WTC11 (cell line): ENCODE results near the gene PCSK5. TPM values are rescaled to one million over a fixed set of nuclear protein-coding genes. Genes with fewer than 3 reads are reported as not detected.

Source experiments
- ATAC-seq: fragments of 200-7000 bp; cut with Tn5 transposase; 2 replicates; pipeline ENCODE4 v1.10.0; 2021; ENCODE audit warnings: mild to moderate bottlenecking, moderate library complexity
- CTCF ChIA-PET: fragments of 300-600 bp; sonication (Branson Sonifier 250); formaldehyde crosslinking; loops from one replicate; lab custom pipeline; 2021; ENCODE audit warnings: antibody characterized with exemption; lab: Charles Lee
- POLR2A ChIA-PET: fragments of 350-600 bp; sonication (Branson Sonifier 250); formaldehyde crosslinking; loops from one replicate; lab custom pipeline; 2021; ENCODE audit warnings: antibody characterized with exemption; lab: Charles Lee
- DNase-seq: peaks from one replicate; pipeline ENCODE4 v3.0.0; 2021; ENCODE audit warnings: low spot score
- H3K27ac Mint-ChIP-seq: 2 replicates; pipeline ENCODE4 v1.8.0; 2021; ENCODE audit warnings: mixed read lengths
- H3K27me3 Mint-ChIP-seq: 2 replicates; pipeline ENCODE4 v1.8.0; 2021; ENCODE audit warnings: low read depth, mild to moderate bottlenecking, moderate library complexity, mixed read lengths
- H3K36me3 Mint-ChIP-seq: 2 replicates; pipeline ENCODE4 v1.8.0; 2021; ENCODE audit warnings: mixed read lengths
- H3K4me1 Mint-ChIP-seq: 2 replicates; pipeline ENCODE4 v1.8.0; 2022; ENCODE audit warnings: mixed read lengths
- H3K4me3 Mint-ChIP-seq: 2 replicates; pipeline ENCODE4 v1.8.0; 2021; ENCODE audit warnings: mild to moderate bottlenecking, moderate library complexity, mixed read lengths
- H3K9me3 Mint-ChIP-seq: 2 replicates; pipeline ENCODE4 v1.8.0; 2021; ENCODE audit warnings: mixed read lengths
- AR ChIP-seq: fragments of 250-450 bp; sonication (Bioruptor Pico); IDR thresholded peaks from 2 replicates; pipeline ENCODE4 v1.9.0; 2021; ENCODE audit warnings: mild to moderate bottlenecking
- E2F4 ChIP-seq: sonication (generic); formaldehyde crosslinking; IDR thresholded peaks from 2 replicates; pipeline ENCODE4 v1.8.1; 2022; ENCODE audit warnings: low read depth, mild to moderate bottlenecking, moderate library complexity, missing genetic modification reagents, borderline replicate concordance
- ELF4 ChIP-seq: sonication (generic); formaldehyde crosslinking; IDR thresholded peaks from 2 replicates; pipeline ENCODE4 v1.8.1; 2022; ENCODE audit warnings: low read depth, mild to moderate bottlenecking, moderate library complexity, missing genetic modification reagents
- FOXJ3 ChIP-seq: sonication (generic); formaldehyde crosslinking; IDR thresholded peaks from 2 replicates; pipeline ENCODE4 v1.9.0; 2021; ENCODE audit warnings: missing genetic modification reagents, mild to moderate bottlenecking, borderline replicate concordance
- FOXP1 ChIP-seq: sonication (generic); formaldehyde crosslinking; IDR thresholded peaks from 2 replicates; pipeline ENCODE4 v1.8.0; 2022; ENCODE audit warnings: missing genetic modification reagents, mild to moderate bottlenecking, moderate library complexity, borderline replicate concordance
- MAX ChIP-seq: sonication (generic); formaldehyde crosslinking; IDR thresholded peaks from 2 replicates; pipeline ENCODE4 v1.8.0; 2022; ENCODE audit warnings: mild to moderate bottlenecking, missing genetic modification reagents
- PREB ChIP-seq: sonication (generic); formaldehyde crosslinking; IDR thresholded peaks from 2 replicates; pipeline ENCODE4 v1.8.1; 2022; ENCODE audit warnings: mild to moderate bottlenecking, missing genetic modification reagents, moderate library complexity, borderline replicate concordance
- SOX15 ChIP-seq: fragments of 250-450 bp; sonication (Bioruptor Pico); IDR thresholded peaks from 2 replicates; pipeline ENCODE4 v1.9.0; 2021; ENCODE audit warnings: mild to moderate bottlenecking
- SP1 ChIP-seq: sonication (generic); formaldehyde crosslinking; conservative IDR thresholded peaks from 2 replicates; pipeline ENCODE4 v1.8.1; 2022; ENCODE audit warnings: missing genetic modification reagents
- TP53 ChIP-seq: sonication (generic); formaldehyde crosslinking; IDR thresholded peaks from 2 replicates; pipeline ENCODE4 v1.8.1; 2023; ENCODE audit warnings: mild to moderate bottlenecking, missing genetic modification reagents
- USF2 ChIP-seq: sonication (generic); formaldehyde crosslinking; IDR thresholded peaks from 2 replicates; pipeline ENCODE4 v1.8.1; 2023; ENCODE audit warnings: mild to moderate bottlenecking, missing genetic modification reagents, moderate library complexity
- ZBTB43 ChIP-seq: sonication (generic); formaldehyde crosslinking; IDR thresholded peaks from 2 replicates; pipeline ENCODE4 v1.8.1; 2023; ENCODE audit warnings: mild to moderate bottlenecking, missing genetic modification reagents
- ZMAT4 ChIP-seq: fragments of 250-450 bp; sonication (Bioruptor Pico); IDR thresholded peaks from 2 replicates; pipeline ENCODE4 v1.9.0; 2021; ENCODE audit warnings: mild to moderate bottlenecking
- ZNF281 ChIP-seq: sonication (generic); formaldehyde crosslinking; IDR thresholded peaks from 2 replicates; pipeline ENCODE4 v1.8.0; 2023; ENCODE audit warnings: mild to moderate bottlenecking, missing genetic modification reagents
- ZNF396 ChIP-seq: fragments of 250-450 bp; sonication (Bioruptor Pico); IDR thresholded peaks from 2 replicates; pipeline ENCODE4 v1.8.0; 2021; ENCODE audit warnings: mild to moderate bottlenecking, moderate library complexity, borderline replicate concordance
- ZNF532 ChIP-seq: fragments of 250-450 bp; sonication (Bioruptor Pico); IDR thresholded peaks from 2 replicates; pipeline ENCODE4 v1.9.0; 2021; ENCODE audit warnings: mild to moderate bottlenecking, borderline replicate concordance
- total RNA-seq: library from RNA; stranded (reverse); gene quantifications from 3 replicates; pipeline ENCODE4 v1.2.3, GENCODE V29; 2021

Gene PCSK5
- total RNA-seq, 1 experiment from 2014 or later: 30.6 TPM

- TF ChIP-seq ZNF281 (CRISPR knock-in tag): no peak
- no peak for TF ChIP-seq PREB (CRISPR knock-in tag)
- TF ChIP-seq SOX15: no peak
- no peak for TF ChIP-seq ZMAT4 (CRISPR knock-in tag)
- TF ChIP-seq ELF4 (CRISPR knock-in tag): no peak
- no peak for TF ChIP-seq FOXP1 (CRISPR knock-in tag)
Observed at GRCh38 chr9:75844321-75844720, 46.2 kb upstream of the PCSK5 start (continued).

- H3K36me3 Mint-ChIP-seq: no peaks in the 10 kb centered on the region
- ATAC-seq (no peak), DNase-seq (no peak)
- H3K27me3 Mint-ChIP-seq: no peaks in the 10 kb centered on the region
- ChIA-PET POLR2A (no interaction called here), CTCF (interaction anchor here (1.4 kb wide), 1 partner anchor 10 kb away, joined by 3 read pairs; no protein-coding TSS in a partner anchor)
- TF ChIP-seq E2F4 (CRISPR knock-in tag): no peak
- TF ChIP-seq FOXJ3 (CRISPR knock-in tag): no peak
- TF ChIP-seq TP53 (CRISPR knock-in tag): no peak
- no peak for TF ChIP-seq SP1
- no peak for TF ChIP-seq ZNF532 (CRISPR knock-in tag)
- no peak for TF ChIP-seq USF2 (CRISPR knock-in tag)
- TF ChIP-seq ZBTB43: no peak
- TF ChIP-seq MAX (CRISPR knock-in tag): no peak
- TF ChIP-seq ZNF396 (CRISPR knock-in tag): no peak
- no peak for TF ChIP-seq AR (CRISPR knock-in tag)
- H3K4me1 Mint-ChIP-seq: peaks cover 8% of the 10 kb centered on the region
- H3K9me3 Mint-ChIP-seq: peaks cover 5% of the 10 kb centered on the region; the same call in 1 of the 2 replicates
- no peak overlapping the region for H3K27ac Mint-ChIP-seq
- H3K4me3 Mint-ChIP-seq: no peak overlapping the region
Observed at GRCh38 chr9:75845806-75846205, 44.7 kb upstream of the PCSK5 start.
